B cell (primary cell): Measurements from ENCODE around the gene LLCFC1. TPM values are rescaled to one million over a fixed set of nuclear protein-coding genes. Genes with fewer than 3 reads are reported as not detected.

Experiments used
- ATAC-seq: fragments of 200-7000 bp; cut with Tn5 transposase; one replicate; pipeline ENCODE4 v1.10.0; 2021; ENCODE audit warnings: low read depth, mild to moderate bottlenecking, moderate number of reproducible peaks, moderate library complexity
- CTCF ChIA-PET: fragments of 350-600 bp; sonication (Branson Sonifier 250); formaldehyde crosslinking; loops from one replicate; lab custom pipeline; 2021; ENCODE audit warnings: antibody characterized with exemption, inconsistent platforms; lab: Charles Lee
- POLR2A ChIA-PET: fragments of 350-600 bp; sonication (Branson Sonifier 250); formaldehyde crosslinking; loops from one replicate; lab custom pipeline; 2021; ENCODE audit warnings: antibody characterized with exemption; lab: Charles Lee
- DNase-seq: peaks from one replicate; pipeline ENCODE4 v3.0.0; 2013
- H2AFZ ChIP-seq: 2 replicates; pipeline ENCODE4 v1.6.1; 2012; ENCODE audit warnings: mild to moderate bottlenecking, low read depth, low read length; ENCODE audit not compliant: insufficient read depth, poor library complexity, severe bottlenecking
- H3K27ac ChIP-seq, 2 donors: 1 replicate in 1 of 2; 2 replicates in 1 of 2; pipeline ENCODE4 v1.5.1; 2012 to 2013; ENCODE audit warnings: low read length in 2 of 2, mild to moderate bottlenecking in 2 of 2, moderate library complexity in 1 of 2
- H3K27me3 ChIP-seq, 4 experiments: fragments of 200-600 bp in 1 of 4; sonication (generic) in 1 of 4; replicated peaks in 1 of 4; 1 replicate in 2 of 4; 2 replicates in 2 of 4; pipeline versions ENCODE4 v1.6.1 to v1.7.0; 2013 to 2016; ENCODE audit warnings: low read length in 3 of 4, mild to moderate bottlenecking in 2 of 4, mixed read lengths in 1 of 4, moderate library complexity in 1 of 4; ENCODE audit not compliant: insufficient read depth in 4 of 4, control insufficient read depth in 3 of 4; ENCODE audit errors: control extremely low read depth in 1 of 4
- H3K36me3 ChIP-seq, 2 experiments: replicated peaks in 1 of 2; 1 replicate in 1 of 2; 2 replicates in 1 of 2; pipeline versions ENCODE4 v1.6.1 to v1.7.1; 2013; ENCODE audit warnings: low read length in 1 of 2; ENCODE audit not compliant: insufficient read depth in 2 of 2, control insufficient read depth in 1 of 2; ENCODE audit errors: control extremely low read depth in 1 of 2, extremely low read depth in 1 of 2
- H3K4me1 ChIP-seq, 2 donors: fragments of 200-600 bp in 1 of 2; sonication (generic) in 1 of 2; 1 replicate in 1 of 2; 2 replicates in 1 of 2; pipeline versions ENCODE4 v1.5.1 to v1.6.1; 2013 to 2017; ENCODE audit warnings: low read length in 2 of 2; ENCODE audit not compliant: control insufficient read depth in 2 of 2, insufficient read depth in 2 of 2
- H3K4me2 ChIP-seq: replicated peaks from 2 replicates; pipeline ENCODE3; 2012; ENCODE audit warnings: mild to moderate bottlenecking, low read depth, low read length; ENCODE audit not compliant: poor library complexity, severe bottlenecking
- H3K4me3 ChIP-seq, 5 experiments: fragments of 200-600 bp in 1 of 5; sonication (generic) in 1 of 5; 1 replicate in 3 of 5; 2 replicates in 2 of 5; pipeline versions ENCODE4 v1.5.1 to v1.7.0; 2011 to 2016; ENCODE audit warnings: low read length in 4 of 5, mild to moderate bottlenecking in 4 of 5, low read depth in 2 of 5, control low read depth in 1 of 5, moderate library complexity in 1 of 5; ENCODE audit not compliant: insufficient read depth in 1 of 5; ENCODE audit errors: control extremely low read depth in 1 of 5, extremely low read depth in 1 of 5
- H3K79me2 ChIP-seq: fragments of 200-600 bp; sonication (generic); one replicate; pipeline ENCODE4 v1.6.0; 2016; ENCODE audit warnings: low read length; ENCODE audit not compliant: control insufficient read depth, insufficient read depth
- H3K9ac ChIP-seq: fragments of 200-600 bp; sonication (generic); 2 replicates; pipeline ENCODE4 v1.6.1; 2017; ENCODE audit warnings: mild to moderate bottlenecking, low read length, moderate library complexity
- H3K9me3 ChIP-seq, 3 donors: one replicate each; pipeline versions ENCODE4 v1.6.1 to v1.7.1; 2013; ENCODE audit warnings: low read length in 2 of 3; ENCODE audit not compliant: control insufficient read depth in 2 of 3, insufficient read depth in 1 of 3; ENCODE audit errors: control extremely low read depth in 1 of 3
- H4K20me1 ChIP-seq: 2 replicates; pipeline ENCODE4 v1.6.0; 2012; ENCODE audit warnings: mild to moderate bottlenecking, low read length; ENCODE audit not compliant: insufficient read depth, control insufficient read depth, poor library complexity, severe bottlenecking
- H3K27ac Mint-ChIP-seq: one replicate; pipeline ENCODE4 v1.8.0; 2021; ENCODE audit warnings: mixed read lengths
- H3K27me3 Mint-ChIP-seq: one replicate; pipeline ENCODE4 v1.8.0; 2021; ENCODE audit warnings: mixed read lengths
- H3K4me1 Mint-ChIP-seq: one replicate; pipeline ENCODE4 v1.8.0; 2021; ENCODE audit warnings: mixed read lengths
- H3K4me3 Mint-ChIP-seq: one replicate; pipeline ENCODE4 v1.8.0; 2021; ENCODE audit warnings: mixed read lengths
- H3K9me3 Mint-ChIP-seq: one replicate; pipeline ENCODE4 v1.8.0; 2022; ENCODE audit warnings: mixed read lengths; ENCODE audit not compliant: insufficient read depth
- EZH2 ChIP-seq: IDR thresholded peaks from 2 replicates; pipeline ENCODE4 v1.6.1; 2012; ENCODE audit warnings: borderline replicate concordance, low read depth, mild to moderate bottlenecking, moderate library complexity, low read length; ENCODE audit not compliant: insufficient read depth, poor library complexity, severe bottlenecking
- WGBS: methylation state at CpG from one replicate; pipeline ENCODE4 v1.1.5; 2013; ENCODE audit warnings: missing lambda C conversion rate; ENCODE audit not compliant: insufficient coverage; 5-methylcytosine and 5-hydroxymethylcytosine counted together
- intact Hi-C: fragments of 100-400 bp; cut with micrococcal nuclease; formaldehyde crosslinking; loops from one replicate; pipeline ENCODE4 v1.10.0; 2022
- polyA plus RNA-seq: library from polyadenylated mRNA; depleted of rRNA; stranded (reverse); fragments of >200 nt; gene quantifications from 2 replicates; pipeline ENCODE4 v1.2.3, GENCODE V29; 2012
- total RNA-seq, 2 donors: library from RNA; stranded (reverse); fragments of 120-200 nt in 1 of 2; gene quantifications; 1 replicate in 1 of 2; 2 replicates in 1 of 2; pipeline versions ENCODE4 v1.2.3 to v1.2.4, GENCODE V29; 2013 to 2022
- TF ChIP-seq, protein P1 (sequence below): fragments of 200-600 bp; IDR thresholded peaks from one replicate; pipeline ENCODE4 v1.8.0; 2022; ENCODE audit warnings: antibody characterized with exemption, mild to moderate bottlenecking

The LLCFC1 gene
- total and polyA plus RNA-seq, 2 donors (not counting 1 experiment from before 2014, with no cell fraction given): not detected

GRCh38 chr7:142934056-142934455 lies 5.2 kb upstream of the LLCFC1 start:
- Mint-ChIP-seq H3K27ac (no peak overlapping the region), H3K4me3 (no peak overlapping the region), H3K9me3 (no peaks in the 10 kb centered on the region), H3K27me3 (peaks cover 12% of the 10 kb centered on the region), H3K4me1 (no peaks in the 10 kb centered on the region)
- Histone ChIP-seq H3K27ac (no peak overlapping the region), H3K9me3 (no peaks in the 10 kb centered on the region), H3K4me1 (no peaks in the 10 kb centered on the region), H3K79me2 (no peaks in the 10 kb centered on the region), H3K4me2 (no peak overlapping the region), H3K27me3 (no peaks in the 10 kb centered on the region), H3K36me3 (no peaks in the 10 kb centered on the region), H2AFZ (no peak overlapping the region), H3K4me3 (no peak overlapping the region), H4K20me1 (no peaks in the 10 kb centered on the region), H3K9ac (no peak overlapping the region)
- ATAC-seq (no peak), DNase-seq (no peak)
- 95% methylated on average over 11 of the region's 12 CpGs for WGBS
- intact Hi-C loops: no loop called here
- TF ChIP-seq, protein P1, sequence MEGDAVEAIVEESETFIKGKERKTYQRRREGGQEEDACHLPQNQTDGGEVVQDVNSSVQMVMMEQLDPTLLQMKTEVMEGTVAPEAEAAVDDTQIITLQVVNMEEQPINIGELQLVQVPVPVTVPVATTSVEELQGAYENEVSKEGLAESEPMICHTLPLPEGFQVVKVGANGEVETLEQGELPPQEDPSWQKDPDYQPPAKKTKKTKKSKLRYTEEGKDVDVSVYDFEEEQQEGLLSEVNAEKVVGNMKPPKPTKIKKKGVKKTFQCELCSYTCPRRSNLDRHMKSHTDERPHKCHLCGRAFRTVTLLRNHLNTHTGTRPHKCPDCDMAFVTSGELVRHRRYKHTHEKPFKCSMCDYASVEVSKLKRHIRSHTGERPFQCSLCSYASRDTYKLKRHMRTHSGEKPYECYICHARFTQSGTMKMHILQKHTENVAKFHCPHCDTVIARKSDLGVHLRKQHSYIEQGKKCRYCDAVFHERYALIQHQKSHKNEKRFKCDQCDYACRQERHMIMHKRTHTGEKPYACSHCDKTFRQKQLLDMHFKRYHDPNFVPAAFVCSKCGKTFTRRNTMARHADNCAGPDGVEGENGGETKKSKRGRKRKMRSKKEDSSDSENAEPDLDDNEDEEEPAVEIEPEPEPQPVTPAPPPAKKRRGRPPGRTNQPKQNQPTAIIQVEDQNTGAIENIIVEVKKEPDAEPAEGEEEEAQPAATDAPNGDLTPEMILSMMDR: no peak
- no peak for TF ChIP-seq EZH2
- CTCF ChIA-PET: no interaction called here
- POLR2A ChIA-PET: no interaction called here

- ChIA-PET POLR2A (no interaction called here), CTCF (no interaction called here)
- Histone ChIP-seq H3K27me3 (peaks cover 0 to 3% (median 0%) of the 10 kb centered on the region in 4 experiments), H3K36me3 (no peaks in the 10 kb centered on the region), H3K4me1 (no peaks in the 10 kb centered on the region), H3K27ac (no peak overlapping the region), H2AFZ (no peak overlapping the region), H3K9ac (no peak overlapping the region), H3K4me3 (no peak overlapping the region), H3K79me2 (no peaks in the 10 kb centered on the region), H3K4me2 (no peak overlapping the region), H4K20me1 (no peaks in the 10 kb centered on the region), H3K9me3 (no peaks in the 10 kb centered on the region)
- H3K4me1 Mint-ChIP-seq: no peaks in the 10 kb centered on the region
- intact Hi-C loops: no loop called here
- ATAC-seq (no peak), DNase-seq (no peak)
- no peak overlapping the region for H3K27ac Mint-ChIP-seq
- H3K27me3 Mint-ChIP-seq: peaks cover 17% of the 10 kb centered on the region
- no peak overlapping the region for H3K4me3 Mint-ChIP-seq
- TF ChIP-seq, protein P1: no peak
- TF ChIP-seq EZH2: no peak
- WGBS: 80% methylated on average over 7 of the region's 12 CpGs
- no peaks in the 10 kb centered on the region for H3K9me3 Mint-ChIP-seq
Observed at GRCh38 chr7:142935941-142936565, 3.2 kb upstream of the LLCFC1 start.
